Measurements from ENCODE around the gene LILRA5. TPM values are rescaled to one million over a fixed set of nuclear protein-coding genes. Genes with fewer than 3 reads are reported as not detected.
A peak's percentile ranks its signal among the peaks of the same experiment; 100 is the strongest.

LILRA5 gene
- total and polyA plus RNA-seq, 10 donors = 16.3 to 262 (median 75.9) TPM

- no peak for DNase-seq
Observed at GRCh38 chr19:54336893-54337857, 24.2 kb upstream of the LILRA5 start.

GRCh38 chr19:54335979-54336892, 23.3 kb upstream of the LILRA5 start:
- Histone ChIP-seq H3K4me1 (peaks cover 3 to 51% (median 26%) of the 10 kb centered on the region in 6 donors), H3K27me3 (replicated peaks in 1 of 7) (peaks cover 0 to 5% (median 0%) of the 10 kb centered on the region in 7 donors), H3K27ac (peak overlapping the region in 3 of 8 donors; percentile 9 to 64 (median 22)), H3K36me3 (no peaks in the 10 kb centered on the region), H3K4me3 (peak overlapping the region in 2 of 8 donors; percentile 31 to 34), H3K9me3 (no peaks in the 10 kb centered on the region)
- WGBS, 5 donors = 66 to 80% (median 76%) methylated on average over 12 of the region's 12 CpGs
- no peak for TF ChIP-seq POLR2AphosphoS5 (IDR thresholded peaks at IDR 0.05)
- no peak for TF ChIP-seq CTCF (IDR thresholded peaks at IDR 0.05 in 8 of 11, conservative IDR thresholded peaks at IDR 0.05 in 3 of 11)
- no peak for TF ChIP-seq POLR2A (IDR thresholded peaks at IDR 0.05)
- no peak for DNase-seq
- intact Hi-C loops (cut with DNase I; ENCODE audit: low total_unique reads) = no loop called here

More at GRCh38 chr19:54336893-54337857, 24.2 kb upstream of the LILRA5 start:
- intact Hi-C loops (cut with DNase I; ENCODE audit: low total_unique reads) = no loop called here
- Histone ChIP-seq H3K27me3 (replicated peaks in 1 of 7) (peaks cover 0 to 5% (median 0%) of the 10 kb centered on the region in 7 donors), H3K27ac (peak overlapping the region in 3 of 8 donors; percentile 10 to 64 (median 22)), H3K36me3 (no peaks in the 10 kb centered on the region), H3K9me3 (no peaks in the 10 kb centered on the region), H3K4me1 (peaks cover 3 to 60% (median 26%) of the 10 kb centered on the region in 6 donors), H3K4me3 (peak overlapping the region in 2 of 8 donors; percentile 31 to 34)
- 73 to 79% (median 76%) methylated on average over 27 to 34 of the region's 34 CpGs for WGBS, 5 donors
- no peak for TF ChIP-seq POLR2A (IDR thresholded peaks at IDR 0.05)
- no peak for TF ChIP-seq POLR2AphosphoS5 (IDR thresholded peaks at IDR 0.05)
- no peak for TF ChIP-seq CTCF (IDR thresholded peaks at IDR 0.05 in 8 of 11, conservative IDR thresholded peaks at IDR 0.05 in 3 of 11)

GRCh38 chr19:54335164-54335563, 22.2 kb upstream of the LILRA5 start:
- no peak for TF ChIP-seq CTCF (IDR thresholded peaks at IDR 0.05 in 8 of 11, conservative IDR thresholded peaks at IDR 0.05 in 3 of 11)
- TF ChIP-seq POLR2AphosphoS5 (IDR thresholded peaks at IDR 0.05) = peak in 1 of 3 donors; percentile 32
- no peak for TF ChIP-seq POLR2A (IDR thresholded peaks at IDR 0.05)
- WGBS, 5 donors = 32 to 55% (median 41%) methylated on average over 5 of the region's 5 CpGs
- intact Hi-C loops (cut with DNase I; ENCODE audit: low total_unique reads) = no loop called here
- no peak for DNase-seq
- H3K27me3 ChIP-seq (replicated peaks in 1 of 7) = peaks cover 0 to 5% (median 0%) of the 10 kb centered on the region in 7 donors
- H3K4me3 ChIP-seq = peak overlapping the region in 2 of 8 donors; percentile 6 to 34
- no peaks in the 10 kb centered on the region for H3K9me3 ChIP-seq
- H3K4me1 ChIP-seq = peaks cover 3 to 40% (median 22%) of the 10 kb centered on the region in 6 donors
- peak overlapping the region in 1 of 8 donors; percentile 13 for H3K27ac ChIP-seq
- no peaks in the 10 kb centered on the region for H3K36me3 ChIP-seq
